ENCODE results near the gene OFD1. TPM values are rescaled to one million over a fixed set of nuclear protein-coding genes. Genes with fewer than 3 reads are reported as not detected.

OFD1 gene, protein sequence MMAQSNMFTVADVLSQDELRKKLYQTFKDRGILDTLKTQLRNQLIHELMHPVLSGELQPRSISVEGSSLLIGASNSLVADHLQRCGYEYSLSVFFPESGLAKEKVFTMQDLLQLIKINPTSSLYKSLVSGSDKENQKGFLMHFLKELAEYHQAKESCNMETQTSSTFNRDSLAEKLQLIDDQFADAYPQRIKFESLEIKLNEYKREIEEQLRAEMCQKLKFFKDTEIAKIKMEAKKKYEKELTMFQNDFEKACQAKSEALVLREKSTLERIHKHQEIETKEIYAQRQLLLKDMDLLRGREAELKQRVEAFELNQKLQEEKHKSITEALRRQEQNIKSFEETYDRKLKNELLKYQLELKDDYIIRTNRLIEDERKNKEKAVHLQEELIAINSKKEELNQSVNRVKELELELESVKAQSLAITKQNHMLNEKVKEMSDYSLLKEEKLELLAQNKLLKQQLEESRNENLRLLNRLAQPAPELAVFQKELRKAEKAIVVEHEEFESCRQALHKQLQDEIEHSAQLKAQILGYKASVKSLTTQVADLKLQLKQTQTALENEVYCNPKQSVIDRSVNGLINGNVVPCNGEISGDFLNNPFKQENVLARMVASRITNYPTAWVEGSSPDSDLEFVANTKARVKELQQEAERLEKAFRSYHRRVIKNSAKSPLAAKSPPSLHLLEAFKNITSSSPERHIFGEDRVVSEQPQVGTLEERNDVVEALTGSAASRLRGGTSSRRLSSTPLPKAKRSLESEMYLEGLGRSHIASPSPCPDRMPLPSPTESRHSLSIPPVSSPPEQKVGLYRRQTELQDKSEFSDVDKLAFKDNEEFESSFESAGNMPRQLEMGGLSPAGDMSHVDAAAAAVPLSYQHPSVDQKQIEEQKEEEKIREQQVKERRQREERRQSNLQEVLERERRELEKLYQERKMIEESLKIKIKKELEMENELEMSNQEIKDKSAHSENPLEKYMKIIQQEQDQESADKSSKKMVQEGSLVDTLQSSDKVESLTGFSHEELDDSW
- 39.4 TPM for total RNA-seq

DNA sequence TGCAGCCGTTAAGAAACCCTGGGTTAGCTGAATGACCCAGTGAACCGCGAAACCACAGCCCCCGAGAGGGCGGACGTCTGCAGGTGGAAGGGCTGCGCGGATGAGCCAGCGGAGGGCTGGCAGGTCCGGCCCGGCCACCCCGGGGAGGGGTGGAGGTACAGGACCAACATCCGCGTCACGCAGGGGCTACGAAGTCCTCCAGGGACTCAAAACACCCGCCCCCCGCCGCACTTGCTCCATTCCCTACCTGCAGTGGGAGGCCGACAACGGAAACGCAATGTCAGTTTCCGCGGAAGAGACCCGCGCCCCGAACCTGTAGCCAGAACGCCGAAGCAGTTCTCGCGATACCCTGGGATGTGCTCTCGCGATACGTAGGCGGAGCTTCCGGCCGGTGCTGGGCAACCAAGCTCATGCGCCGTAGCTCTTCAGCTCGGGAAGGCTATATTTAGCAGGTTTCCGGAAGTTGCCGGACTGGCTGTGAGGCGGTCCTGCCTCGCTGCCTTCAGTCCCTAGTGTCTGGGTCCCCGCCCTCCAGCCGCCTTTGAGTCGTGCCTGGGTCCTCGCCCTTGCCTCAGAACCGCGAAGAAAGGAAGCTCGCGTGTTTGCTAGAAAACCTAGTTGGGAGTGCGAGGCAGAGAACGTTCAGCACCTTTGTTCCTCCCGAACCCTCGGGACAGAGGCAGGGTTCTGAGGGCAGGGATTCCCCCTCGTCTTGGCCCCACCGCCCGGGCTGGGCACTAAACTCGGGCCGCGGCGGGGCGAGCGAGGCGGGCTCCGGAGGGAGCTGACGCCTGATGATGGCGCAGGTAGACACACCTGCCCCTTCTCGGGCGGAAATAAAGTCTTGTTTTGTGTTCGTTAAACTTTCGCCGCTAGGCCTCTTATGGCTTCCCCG, at the start of gene OFD1, which contains the start of gene TRAPPC2:
TSS of gene OFD1 (plus strand) at position 471 of the 895 bp plus-strand sequence. CDS start at position 795, 324 bp downstream.
TSS of gene TRAPPC2 (minus strand) at position 343 of the 895 bp plus-strand sequence. CDS start 14,657 bp downstream, outside the sequence.

DNA sequence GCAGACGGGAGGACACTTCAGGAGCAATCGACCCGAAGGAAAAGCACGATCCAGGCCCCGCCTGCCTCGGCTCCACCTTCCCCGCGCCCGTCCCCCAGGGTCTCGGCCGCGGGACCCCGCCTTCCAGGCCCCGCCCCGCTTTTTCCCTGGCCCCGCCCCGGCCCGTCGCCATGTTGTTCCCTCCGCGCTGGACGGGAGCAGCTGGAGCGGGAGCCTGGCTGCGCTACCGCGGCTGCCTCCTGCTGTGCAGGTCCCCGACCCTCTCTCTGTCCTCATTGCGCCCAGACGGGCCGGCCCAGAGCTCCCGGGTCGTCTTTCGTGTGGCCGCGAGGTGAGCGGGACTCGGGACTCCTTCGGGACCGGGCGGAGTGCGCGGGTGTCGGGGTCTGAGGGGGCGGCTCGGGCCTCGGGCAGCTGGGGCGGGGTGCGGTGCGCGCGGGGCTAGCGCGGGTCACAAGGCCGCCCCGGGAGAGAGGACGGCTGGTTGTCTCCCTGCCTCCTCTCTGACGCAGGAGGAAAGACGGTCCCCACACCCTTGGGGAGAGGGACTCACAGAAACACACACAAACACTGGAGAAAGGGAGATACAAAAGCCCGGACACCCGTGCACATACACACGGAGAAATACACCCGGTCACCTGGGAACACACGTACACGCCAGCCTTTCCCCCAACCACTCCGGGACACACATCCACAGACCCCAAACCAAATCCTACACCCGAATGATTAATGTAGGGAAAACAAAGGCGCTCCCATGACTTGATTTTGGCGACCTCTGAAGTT, 45.4 kb upstream of the OFD1 start, which contains the start of gene RAB9A:
TSS of gene RAB9A (plus strand) at position 171 of the 783 bp plus-strand sequence. CDS start 19,619 bp downstream, outside the sequence.

DNA sequence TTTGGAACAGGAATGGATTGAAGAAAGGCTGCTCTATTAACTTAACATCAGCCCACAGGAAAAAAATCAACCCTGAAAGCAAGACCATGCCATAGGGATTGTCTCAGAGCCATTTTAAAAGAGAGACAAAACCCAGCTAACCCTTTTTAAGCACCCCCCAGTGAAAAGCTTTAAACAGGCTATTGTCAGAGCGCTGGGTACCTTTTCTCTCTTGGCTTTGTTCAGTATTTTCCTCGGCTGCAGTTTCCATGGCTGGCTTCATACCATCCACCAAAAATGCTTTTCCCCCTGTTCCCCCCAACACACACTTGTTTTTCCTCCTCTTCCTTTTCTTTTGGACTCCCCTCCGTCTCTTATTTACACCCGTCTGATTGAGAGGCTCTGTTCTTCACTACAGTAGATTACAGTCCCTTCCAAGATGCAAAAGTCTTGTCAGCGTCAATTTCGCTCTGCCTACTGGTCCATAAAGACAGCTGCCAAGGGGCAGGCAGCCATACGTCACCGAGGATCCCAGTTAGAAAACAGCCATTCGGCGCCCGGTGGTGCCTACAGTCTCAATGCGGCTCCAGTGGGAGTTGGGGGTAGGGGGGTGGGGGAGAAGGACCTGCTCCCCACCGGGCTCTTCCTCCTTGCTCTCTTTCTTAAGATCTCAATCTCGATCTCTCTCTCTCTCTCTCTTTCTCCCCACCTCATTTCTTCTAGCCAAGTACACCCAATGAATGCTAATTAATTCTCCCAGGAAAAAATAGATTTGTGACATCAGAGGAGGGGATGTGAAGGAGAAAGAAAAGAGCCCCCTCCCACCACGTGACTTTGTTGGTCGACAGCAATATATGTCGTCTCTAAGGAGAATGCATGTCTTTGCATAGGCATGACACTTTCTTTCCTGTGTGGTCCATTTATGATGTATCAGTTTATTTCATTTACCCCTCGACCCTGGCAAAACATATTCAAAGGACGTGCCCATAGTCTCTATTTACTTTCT, 82.4 kb downstream of the OFD1 start, which contains the start of gene GPM6B:
TSS of gene GPM6B (minus strand) at position 451 of the 985 bp plus-strand sequence. CDS start at position 262, 189 bp downstream.

Other genes with a start within 250 kb of the OFD1 start
- 0.31 TPM for gene EGFL6, start 165.1 kb upstream of the OFD1 start, total RNA-seq
- gene TCEANC, start 81.6 kb upstream of the OFD1 start, total RNA-seq, result 8.8 TPM
- 17.2 TPM for gene RAB9A, start 45.6 kb upstream of the OFD1 start, total RNA-seq
- 41.9 TPM for gene TRAPPC2, start 128 bp upstream of the OFD1 start, total RNA-seq
- 362 TPM for gene GPM6B, start 82.3 kb downstream of the OFD1 start, total RNA-seq